Retinal pigment epithelial cell (primary cell): ENCODE results near the gene GRM8.

Experiments
- DNase-seq: peaks from one replicate; pipeline ENCODE4 v3.0.0-alpha.2; 2010; ENCODE audit warnings: low read depth
- H3K4me3 ChIP-seq: 2 replicates; pipeline ENCODE4 v1.5.1; 2011; ENCODE audit warnings: mild to moderate bottlenecking, low read length, control low read depth, moderate library complexity
- TF ChIP-seq, protein P1 (sequence below): conservative IDR thresholded peaks from 2 replicates; pipeline ENCODE4 v1.5.1; 2011; ENCODE audit warnings: low read depth, low read length, control low read depth, inconsistent platforms

GRM8 gene

DNA sequence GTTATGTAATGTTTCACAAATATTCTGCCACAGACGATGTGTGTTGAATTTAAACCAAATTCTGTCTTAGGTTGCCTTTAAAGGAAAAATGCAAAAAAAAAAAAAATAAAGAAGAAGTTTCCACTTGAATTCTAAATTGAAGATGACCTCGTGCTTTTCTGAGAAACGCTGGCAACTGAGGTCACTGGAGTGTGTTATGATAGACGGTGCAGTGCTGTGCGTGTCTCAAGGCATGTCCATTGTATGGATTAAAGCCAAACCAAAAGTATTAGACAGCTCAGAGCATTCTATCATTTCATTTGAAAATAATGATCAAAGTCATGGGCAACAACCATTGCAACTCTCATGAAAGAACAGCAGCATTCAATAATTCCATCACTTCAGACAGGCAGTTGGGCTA is 483.9 kb downstream of the GRM8 start:
- DNase-seq: no peak
- TF ChIP-seq, protein P1, sequence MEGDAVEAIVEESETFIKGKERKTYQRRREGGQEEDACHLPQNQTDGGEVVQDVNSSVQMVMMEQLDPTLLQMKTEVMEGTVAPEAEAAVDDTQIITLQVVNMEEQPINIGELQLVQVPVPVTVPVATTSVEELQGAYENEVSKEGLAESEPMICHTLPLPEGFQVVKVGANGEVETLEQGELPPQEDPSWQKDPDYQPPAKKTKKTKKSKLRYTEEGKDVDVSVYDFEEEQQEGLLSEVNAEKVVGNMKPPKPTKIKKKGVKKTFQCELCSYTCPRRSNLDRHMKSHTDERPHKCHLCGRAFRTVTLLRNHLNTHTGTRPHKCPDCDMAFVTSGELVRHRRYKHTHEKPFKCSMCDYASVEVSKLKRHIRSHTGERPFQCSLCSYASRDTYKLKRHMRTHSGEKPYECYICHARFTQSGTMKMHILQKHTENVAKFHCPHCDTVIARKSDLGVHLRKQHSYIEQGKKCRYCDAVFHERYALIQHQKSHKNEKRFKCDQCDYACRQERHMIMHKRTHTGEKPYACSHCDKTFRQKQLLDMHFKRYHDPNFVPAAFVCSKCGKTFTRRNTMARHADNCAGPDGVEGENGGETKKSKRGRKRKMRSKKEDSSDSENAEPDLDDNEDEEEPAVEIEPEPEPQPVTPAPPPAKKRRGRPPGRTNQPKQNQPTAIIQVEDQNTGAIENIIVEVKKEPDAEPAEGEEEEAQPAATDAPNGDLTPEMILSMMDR: no peak
- H3K4me3 ChIP-seq: no peak overlapping the region

DNA sequence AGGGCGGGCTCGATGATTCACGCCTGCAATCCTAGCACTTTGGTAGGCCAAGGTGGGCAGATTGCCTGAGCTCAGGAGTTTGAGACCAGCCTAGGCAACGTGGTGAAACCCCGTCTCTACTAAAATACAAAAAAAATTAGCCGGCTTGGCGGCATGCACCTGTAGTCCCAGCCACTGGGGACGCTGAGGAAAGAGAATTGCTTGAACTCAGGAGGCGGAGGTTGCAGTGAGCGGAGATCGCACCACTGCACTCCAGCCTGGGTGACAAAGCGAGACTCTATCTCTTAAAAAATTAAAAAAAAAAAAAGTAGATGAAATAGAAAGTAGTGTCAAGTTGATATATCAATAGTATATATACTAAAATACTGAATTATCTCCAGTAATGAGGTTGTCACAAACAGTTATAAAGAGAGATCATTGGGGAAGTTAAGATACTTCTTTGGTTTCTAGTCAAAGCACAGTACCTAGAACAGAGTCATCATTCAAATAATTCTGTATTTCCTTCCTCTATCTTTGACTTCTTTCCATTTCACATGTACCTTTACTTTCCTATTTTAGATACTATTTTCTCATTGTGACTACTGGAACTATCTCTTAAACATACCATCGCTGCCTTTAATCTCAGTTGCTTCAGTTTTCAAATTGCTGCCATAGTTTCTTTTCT is 491.7 kb downstream of the GRM8 start:
- TF ChIP-seq, protein P1: no peak
- no peak for DNase-seq
- no peak overlapping the region for H3K4me3 ChIP-seq

DNA sequence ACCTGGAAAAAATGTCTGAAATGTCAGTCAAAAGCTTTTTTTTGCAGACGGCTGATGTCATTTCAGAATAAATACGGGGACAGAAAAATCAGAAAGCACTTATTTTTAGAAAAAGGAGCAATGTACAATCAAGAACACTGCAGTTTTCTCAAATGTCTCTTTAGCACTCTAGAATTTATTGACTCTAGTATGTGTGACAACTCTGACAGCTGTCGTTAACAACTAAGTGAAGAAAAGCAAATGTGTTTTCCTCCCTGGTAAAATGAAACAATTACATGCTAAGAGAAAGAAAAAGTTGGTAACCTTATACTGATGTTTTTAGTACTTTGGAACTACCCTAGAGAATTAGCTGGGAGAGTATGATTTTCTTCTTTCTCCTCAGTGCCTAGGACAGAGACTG is 497.4 kb downstream of the GRM8 start:
- no peak overlapping the region for H3K4me3 ChIP-seq
- TF ChIP-seq, protein P1: no peak
- no peak for DNase-seq

DNA sequence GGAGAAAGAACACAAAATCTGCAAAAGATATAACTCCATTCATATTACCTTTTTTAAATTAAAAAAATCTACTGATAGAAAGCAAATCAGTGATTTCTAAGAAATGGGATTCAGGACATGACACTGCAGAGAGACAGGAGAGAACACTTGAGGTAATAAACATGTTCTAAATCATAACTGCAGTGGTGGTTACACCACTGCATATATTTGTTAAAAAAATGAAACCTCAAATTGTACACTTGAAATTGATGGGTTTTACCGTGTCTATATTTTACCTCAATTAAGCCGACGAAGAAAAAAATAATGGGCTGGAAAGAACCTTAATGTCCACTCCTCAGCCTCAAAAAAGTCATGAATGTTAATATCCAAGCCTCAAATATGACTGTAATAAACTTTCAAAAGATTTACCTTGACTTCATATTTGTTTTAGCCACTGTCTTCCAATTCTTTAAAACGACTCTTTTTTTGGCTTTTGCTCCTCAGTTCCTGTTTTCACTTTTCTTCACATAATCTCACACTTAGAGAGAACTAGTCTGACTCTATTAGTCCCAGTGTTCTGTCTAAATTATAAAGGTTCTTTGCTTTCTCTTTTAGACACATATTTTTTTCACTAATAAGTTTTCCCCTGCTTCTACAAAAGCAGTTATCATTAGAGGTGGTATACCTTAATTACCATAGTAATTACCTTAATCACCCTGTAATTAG is 502.4 kb downstream of the GRM8 start:
- H3K4me3 ChIP-seq: no peak overlapping the region
- TF ChIP-seq, protein P1: no peak
- DNase-seq: no peak

DNA sequence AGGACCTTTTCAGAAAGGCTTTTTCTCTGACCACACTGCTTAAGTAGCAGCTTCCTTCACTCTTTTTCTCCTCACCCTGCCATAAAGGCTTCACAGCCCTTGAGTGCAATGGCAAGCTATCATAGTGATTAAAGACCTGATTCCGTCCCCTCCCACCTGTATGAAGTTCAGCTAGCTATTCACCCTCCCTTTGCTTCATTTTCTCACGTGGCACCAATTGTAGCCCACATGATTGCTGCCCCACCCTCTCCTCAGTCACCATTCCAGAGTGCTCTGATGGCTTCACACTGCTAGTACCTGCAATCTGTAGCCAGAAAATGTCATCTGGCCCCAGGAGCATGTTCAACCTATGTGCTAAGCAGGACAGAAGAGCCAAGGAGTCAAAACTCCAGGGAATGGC is 523.8 kb downstream of the GRM8 start:
- TF ChIP-seq, protein P1: no peak
- no peak overlapping the region for H3K4me3 ChIP-seq
- DNase-seq: no peak

DNA sequence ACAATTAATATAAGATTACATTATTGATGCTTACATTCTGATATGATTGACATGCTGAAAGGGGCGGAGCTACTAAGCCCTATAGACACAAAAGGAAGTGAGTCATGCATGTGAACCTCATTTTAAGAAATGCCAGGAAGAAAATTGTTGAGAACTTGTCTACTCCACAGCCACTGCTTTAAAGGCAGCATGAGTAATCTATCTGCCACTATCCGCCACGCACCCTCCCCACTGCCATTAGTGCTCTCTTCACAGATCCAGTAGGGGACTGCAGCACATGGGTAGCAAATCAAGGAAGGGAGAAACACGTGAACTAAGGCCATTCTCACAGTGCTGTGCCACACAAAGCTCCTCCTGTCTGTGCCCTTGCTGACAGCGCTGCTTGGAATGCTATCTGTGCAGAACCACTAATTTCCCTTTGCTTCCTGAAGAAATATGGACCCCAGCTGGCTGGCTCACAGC is 524.8 kb downstream of the GRM8 start:
- H3K4me3 ChIP-seq: no peak overlapping the region
- TF ChIP-seq, protein P1: no peak
- DNase-seq: no peak
